ENCODE measurements around the gene GRK2.

DNA sequence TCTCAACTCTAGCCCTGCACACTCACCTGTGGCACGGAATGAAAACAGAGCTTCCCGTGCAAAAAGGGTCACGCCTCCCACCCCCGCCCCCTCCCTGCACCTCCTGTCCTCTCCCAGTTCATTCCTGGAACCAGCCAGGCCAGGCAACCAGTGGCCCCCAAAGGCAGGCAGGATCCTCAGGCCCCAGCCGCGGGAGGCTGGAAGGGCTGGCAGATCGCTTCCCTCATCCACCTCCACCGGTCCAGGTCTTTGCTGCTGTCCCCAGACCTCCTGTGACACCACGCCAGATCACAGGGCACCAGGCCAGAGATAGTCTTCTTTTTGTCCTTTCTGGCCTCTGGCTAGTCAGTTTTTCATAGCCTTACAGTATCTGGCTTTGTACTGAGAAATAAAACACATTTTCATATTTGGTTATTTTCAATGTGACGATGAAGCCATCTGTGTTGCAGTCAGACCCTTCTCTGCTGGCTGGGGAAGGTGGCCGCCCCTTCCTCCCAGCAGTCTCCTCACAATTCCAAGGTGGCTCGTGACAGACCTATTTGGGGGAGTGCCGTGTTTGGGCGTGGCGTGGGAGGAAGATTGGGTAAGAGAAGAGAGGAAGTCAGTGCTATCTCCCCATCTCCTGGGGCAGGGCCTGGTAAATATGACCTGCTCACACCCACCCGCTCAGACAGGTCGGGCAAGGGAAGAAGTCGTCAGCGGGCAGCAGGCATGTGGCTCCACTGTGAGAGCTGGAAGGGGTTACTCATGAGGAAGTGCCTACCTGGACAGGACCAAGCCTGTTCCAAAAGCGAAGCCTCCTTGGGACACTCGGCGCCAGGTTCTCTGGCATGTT lies 46.1 kb downstream of the GRK2 start:
- TF ChIP-seq, protein P1, sequence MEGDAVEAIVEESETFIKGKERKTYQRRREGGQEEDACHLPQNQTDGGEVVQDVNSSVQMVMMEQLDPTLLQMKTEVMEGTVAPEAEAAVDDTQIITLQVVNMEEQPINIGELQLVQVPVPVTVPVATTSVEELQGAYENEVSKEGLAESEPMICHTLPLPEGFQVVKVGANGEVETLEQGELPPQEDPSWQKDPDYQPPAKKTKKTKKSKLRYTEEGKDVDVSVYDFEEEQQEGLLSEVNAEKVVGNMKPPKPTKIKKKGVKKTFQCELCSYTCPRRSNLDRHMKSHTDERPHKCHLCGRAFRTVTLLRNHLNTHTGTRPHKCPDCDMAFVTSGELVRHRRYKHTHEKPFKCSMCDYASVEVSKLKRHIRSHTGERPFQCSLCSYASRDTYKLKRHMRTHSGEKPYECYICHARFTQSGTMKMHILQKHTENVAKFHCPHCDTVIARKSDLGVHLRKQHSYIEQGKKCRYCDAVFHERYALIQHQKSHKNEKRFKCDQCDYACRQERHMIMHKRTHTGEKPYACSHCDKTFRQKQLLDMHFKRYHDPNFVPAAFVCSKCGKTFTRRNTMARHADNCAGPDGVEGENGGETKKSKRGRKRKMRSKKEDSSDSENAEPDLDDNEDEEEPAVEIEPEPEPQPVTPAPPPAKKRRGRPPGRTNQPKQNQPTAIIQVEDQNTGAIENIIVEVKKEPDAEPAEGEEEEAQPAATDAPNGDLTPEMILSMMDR (IDR thresholded peaks at IDR 0.05) = no peak
- no peak for TF ChIP-seq POLR2A (IDR thresholded peaks at IDR 0.05)

Measured in testis (tissue), 2 donors.